GM18517 (cell line): ENCODE measurements around the gene SLAMF6.

Experiments used
- ATAC-seq: cut with Tn5 transposase; IDR thresholded peaks from one replicate; pipeline ENCODE4 v1.9.1; 2021; ENCODE audit warnings: mild to moderate bottlenecking, moderate library complexity; ENCODE audit not compliant: unreplicated experiment

Gene SLAMF6

GRCh38 chr1:160474392-160475242 is 48.4 kb downstream of the SLAMF6 start:
- no peak for ATAC-seq

DNA sequence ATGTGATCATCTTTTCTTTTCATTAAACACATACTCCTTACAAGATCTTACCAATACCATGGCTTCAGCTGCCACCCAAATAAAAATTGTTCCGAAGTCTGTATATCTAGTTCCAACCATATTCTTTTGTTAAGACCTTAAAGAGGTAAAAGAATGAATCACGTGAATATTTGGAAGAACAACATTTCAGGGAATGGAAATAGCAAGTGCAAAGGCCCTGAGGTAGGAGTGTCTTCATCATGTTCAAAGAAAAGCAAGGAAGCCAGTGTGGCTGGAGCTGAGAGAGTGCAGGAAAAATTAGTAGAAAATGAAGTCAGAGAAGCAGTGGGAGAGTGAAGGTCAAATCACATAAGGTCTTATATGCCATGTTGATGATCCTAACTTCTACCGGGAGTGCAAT is 50.9 kb downstream of the SLAMF6 start:
- no peak for ATAC-seq

GRCh38 chr1:160471253-160471652 is 51.8 kb downstream of the SLAMF6 start:
- ATAC-seq: no peak

DNA sequence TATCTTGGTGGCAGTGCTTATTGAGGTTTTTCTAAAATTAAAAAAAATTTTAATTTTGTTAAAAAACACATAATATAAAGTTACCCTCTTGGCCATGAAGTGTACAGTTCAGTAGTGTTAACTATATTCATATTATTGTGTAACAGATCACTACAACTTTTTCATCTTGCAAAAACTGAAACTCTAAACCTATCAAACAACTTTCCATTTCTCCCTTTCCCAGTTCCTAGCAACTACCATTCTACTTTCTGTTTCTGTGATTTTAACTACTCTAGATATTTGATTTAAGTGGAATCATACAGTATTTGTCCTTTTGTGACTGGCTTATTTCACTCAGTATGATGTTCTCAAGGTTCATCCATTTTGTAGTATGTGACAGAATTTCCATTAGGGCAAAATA is 55.5 kb downstream of the SLAMF6 start:
- no peak for ATAC-seq

DNA sequence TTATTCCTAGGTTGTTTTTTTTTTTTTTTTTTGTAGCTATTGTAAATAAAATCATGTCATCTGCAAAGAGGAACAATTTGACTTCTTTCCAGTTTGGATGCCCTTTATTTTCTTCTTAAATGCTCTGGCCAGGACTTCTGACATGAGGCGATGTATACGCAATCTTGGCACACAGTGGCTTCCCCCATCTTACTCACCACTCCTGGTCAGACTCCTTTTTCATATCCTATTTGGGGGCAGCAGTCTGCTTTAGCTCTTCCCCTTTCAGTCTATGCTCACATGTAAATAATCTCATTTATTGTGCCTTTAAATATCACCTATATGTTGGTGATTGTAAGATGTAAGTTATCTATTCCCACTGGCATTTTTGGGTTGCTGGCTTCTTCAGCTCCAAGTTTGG is 56.1 kb downstream of the SLAMF6 start:
- ATAC-seq: no peak

DNA sequence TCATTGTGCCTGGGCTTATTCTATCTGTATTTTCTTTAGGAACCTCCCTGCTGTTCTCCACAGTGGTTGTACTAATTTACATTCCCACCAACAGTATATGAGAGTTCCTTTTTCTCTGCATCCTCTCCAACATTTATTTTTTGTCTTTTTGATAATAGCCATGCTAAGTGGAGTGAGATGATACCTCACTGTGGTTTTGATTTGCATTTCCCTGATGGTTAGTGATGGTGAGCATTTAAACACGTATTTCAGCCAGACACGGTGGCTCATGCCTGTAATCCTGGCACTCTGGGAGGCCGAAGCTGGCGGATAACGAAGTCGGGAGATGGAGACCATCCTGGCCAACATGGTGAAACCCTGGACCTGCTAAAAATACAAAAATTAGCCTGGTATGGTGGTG is 57.9 kb downstream of the SLAMF6 start:
- ATAC-seq: no peak

GRCh38 chr1:160460683-160461287 is 62.3 kb downstream of the SLAMF6 start:
- no peak for ATAC-seq

DNA sequence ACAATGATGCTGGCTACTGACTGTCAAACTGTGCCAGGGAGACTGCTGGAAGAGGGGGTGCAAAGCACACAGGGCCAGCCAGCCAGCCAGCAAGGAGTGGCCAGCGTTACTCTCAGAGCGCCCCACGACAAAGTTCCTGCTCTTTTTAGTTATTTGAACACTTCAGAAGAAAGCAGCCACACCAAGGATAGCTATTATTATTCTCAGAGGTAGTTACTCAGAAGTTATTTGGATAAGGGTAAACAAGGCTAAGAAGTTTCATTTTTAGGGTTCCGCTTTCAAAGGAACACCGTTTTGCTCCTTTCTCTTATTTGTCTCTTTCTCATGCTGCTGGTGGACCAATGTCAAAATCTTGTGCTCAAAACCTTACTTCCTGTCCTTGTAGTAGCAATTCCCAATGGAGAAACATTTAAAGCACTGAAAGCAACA is 62.8 kb downstream of the SLAMF6 start:
- no peak for ATAC-seq

- ATAC-seq: no peak
Observed at GRCh38 chr1:160459687-160460086, 63.4 kb downstream of the SLAMF6 start.

GRCh38 chr1:160459056-160459455 is 64.0 kb downstream of the SLAMF6 start:
- ATAC-seq: no peak

- no peak for ATAC-seq
Observed at GRCh38 chr1:160455153-160455517, 67.9 kb downstream of the SLAMF6 start.

GRCh38 chr1:160454371-160455152 is 68.5 kb downstream of the SLAMF6 start:
- no peak for ATAC-seq

GRCh38 chr1:160453443-160453842 is 69.6 kb downstream of the SLAMF6 start:
- ATAC-seq: peak; percentile 62

- peak; percentile 36 for ATAC-seq
Observed at GRCh38 chr1:160451859-160452232, 71.2 kb downstream of the SLAMF6 start.

GRCh38 chr1:160451119-160451858 is 71.8 kb downstream of the SLAMF6 start:
- ATAC-seq: peak; percentile 54

DNA sequence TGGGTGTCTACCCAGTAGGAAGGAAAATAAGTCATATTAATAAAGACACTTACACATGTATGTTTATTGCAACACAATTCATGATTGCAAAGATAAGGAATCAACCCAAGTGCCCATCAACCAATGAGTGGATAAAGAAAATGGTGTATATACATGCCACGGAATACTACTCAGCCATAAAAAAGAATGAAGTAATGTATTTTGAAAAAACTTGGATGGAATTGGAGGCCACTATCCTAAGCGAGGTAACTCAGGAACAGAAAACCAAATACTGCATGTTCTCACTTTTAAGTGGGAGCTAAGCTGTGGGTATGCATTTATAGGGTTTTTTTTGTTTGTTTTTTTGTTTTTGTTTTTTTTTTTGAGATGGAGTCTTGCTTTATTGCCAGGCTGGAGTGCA is 73.6 kb downstream of the SLAMF6 start:
- ATAC-seq: no peak

- no peak for ATAC-seq
Observed at GRCh38 chr1:160446945-160447600, 76.0 kb downstream of the SLAMF6 start.

- no peak for ATAC-seq
Observed at GRCh38 chr1:160439718-160440117, 83.3 kb downstream of the SLAMF6 start.

- ATAC-seq: no peak
Observed at GRCh38 chr1:160438935-160439334, 84.1 kb downstream of the SLAMF6 start.

DNA sequence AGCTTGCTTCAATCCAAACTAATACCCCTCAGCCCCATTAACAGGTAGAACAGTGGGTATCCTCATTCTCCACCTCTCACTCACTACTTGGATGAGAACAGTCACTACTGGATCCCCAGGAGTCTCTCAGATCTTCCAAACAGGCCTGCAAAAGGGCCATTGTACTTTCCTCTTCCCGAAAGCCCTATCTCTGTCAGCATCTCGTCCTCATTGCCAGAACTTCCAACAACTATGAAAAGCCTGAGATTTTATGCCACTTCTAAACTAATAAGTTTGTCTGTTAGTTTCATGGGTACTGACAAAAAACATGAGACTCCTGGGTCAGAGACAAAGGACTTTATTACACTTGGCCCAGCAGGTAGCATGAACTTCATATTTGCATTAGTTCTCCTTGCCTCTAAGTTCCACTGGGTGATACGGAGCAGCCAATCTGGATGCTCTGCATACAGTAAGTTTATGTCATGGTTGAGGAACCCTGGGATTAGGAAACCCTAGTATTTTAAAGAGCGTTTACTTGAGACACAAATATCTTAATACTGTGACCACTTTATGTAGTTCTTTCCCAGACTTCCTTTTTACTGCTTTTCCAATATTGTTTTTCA is 84.6 kb downstream of the SLAMF6 start:
- no peak for ATAC-seq
